ENCODE results near the gene LPCAT1. TPM values are rescaled to one million over a fixed set of nuclear protein-coding genes. Genes with fewer than 3 reads are reported as not detected.

Gene LPCAT1
- total and polyA plus RNA-seq, 2 of the 13 experiments (the other 11 are each of a cell fraction or from before 2014, with no cell fraction given), result 29.8 to 90.6 TPM

DNA sequence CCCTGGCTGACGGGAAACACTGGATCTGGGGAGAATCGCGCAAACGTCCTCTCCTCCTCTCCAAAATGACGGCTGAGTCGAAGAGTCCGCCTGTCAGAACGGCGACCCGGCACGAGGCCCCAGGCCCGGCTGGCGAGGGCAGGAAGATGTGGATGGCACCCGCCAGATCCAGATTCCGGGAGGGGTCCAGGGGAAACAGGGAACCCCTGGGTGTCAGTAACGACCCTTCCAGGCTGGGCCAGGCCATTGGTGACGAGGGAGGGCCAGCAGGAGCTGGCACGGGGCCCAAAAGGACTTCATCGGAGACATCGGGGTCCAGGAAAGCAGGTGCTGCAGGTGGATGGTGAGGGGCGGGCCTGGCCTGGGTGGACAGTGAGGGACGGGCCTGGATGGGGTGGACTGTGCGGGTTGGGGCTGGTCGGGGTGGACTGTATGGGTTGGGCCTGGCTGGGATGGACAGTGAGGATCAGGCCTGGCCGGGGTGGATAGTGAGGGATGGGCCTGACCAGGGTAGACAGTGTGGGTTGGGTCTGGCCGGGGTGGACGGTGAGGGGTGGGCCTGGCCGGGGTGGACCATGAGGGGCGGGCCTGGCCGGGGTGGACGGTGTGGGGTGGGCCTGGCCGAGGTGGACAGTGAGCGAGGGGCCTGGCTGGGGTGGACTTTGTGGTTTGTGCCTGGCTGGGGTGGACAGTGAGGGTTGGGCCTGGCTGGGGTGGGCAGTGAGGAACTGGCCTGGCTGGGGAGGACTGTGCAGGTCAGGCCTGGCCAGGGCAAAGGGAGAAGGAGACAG is 92.5 kb downstream of the LPCAT1 start (continued):
- TF ChIP-seq, protein P1, sequence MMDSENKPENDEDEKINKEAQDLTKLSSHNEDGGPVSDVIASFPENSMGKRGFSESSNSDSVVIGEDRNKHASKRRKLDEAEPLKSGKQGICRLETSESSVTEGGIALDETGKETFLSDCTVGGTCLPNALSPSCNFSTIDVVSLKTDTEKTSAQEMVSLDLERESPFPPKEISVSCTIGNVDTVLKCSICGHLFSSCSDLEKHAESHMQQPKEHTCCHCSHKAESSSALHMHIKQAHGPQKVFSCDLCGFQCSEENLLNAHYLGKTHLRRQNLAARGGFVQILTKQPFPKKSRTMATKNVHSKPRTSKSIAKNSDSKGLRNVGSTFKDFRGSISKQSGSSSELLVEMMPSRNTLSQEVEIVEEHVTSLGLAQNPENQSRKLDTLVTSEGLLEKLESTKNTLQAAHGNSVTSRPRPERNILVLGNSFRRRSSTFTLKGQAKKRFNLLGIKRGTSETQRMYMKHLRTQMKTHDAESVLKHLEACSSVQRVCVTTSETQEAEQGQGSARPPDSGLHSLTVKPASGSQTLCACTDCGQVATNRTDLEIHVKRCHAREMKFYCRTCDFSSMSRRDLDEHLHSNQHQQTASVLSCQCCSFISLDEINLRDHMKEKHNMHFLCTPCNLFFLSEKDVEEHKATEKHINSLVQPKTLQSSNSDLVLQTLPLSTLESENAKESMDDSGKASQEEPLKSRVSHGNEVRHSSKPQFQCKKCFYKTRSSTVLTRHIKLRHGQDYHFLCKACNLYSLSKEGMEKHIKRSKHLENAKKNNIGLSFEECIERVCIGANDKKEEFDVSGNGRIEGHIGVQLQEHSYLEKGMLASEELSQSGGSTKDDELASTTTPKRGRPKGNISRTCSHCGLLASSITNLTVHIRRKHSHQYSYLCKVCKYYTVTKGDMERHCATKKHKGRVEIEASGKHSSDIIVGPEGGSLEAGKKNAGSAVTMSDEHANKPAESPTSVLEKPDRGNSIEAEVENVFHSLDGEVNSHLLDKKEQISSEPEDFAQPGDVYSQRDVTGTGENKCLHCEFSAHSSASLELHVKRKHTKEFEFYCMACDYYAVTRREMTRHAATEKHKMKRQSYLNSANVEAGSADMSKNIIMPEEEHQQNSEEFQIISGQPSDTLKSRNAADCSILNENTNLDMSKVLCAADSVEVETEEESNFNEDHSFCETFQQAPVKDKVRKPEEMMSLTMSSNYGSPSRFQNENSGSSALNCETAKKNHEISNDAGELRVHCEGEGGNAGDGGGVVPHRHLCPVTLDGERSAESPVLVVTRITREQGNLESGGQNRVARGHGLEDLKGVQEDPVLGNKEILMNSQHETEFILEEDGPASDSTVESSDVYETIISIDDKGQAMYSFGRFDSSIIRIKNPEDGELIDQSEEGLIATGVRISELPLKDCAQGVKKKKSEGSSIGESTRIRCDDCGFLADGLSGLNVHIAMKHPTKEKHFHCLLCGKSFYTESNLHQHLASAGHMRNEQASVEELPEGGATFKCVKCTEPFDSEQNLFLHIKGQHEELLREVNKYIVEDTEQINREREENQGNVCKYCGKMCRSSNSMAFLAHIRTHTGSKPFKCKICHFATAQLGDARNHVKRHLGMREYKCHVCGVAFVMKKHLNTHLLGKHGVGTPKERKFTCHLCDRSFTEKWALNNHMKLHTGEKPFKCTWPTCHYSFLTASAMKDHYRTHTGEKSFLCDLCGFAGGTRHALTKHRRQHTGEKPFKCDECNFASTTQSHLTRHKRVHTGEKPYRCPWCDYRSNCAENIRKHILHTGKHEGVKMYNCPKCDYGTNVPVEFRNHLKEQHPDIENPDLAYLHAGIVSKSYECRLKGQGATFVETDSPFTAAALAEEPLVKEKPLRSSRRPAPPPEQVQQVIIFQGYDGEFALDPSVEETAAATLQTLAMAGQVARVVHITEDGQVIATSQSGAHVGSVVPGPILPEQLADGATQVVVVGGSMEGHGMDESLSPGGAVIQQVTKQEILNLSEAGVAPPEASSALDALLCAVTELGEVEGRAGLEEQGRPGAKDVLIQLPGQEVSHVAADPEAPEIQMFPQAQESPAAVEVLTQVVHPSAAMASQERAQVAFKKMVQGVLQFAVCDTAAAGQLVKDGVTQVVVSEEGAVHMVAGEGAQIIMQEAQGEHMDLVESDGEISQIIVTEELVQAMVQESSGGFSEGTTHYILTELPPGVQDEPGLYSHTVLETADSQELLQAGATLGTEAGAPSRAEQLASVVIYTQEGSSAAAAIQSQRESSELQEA (CRISPR knock-in tag; IDR thresholded peaks at IDR 0.05; ENCODE audit: not compliant biosample characterization), result no peak
- no peak for TF ChIP-seq AGO2 (optimal IDR thresholded peaks at IDR 0.05; ENCODE audit: low read depth, low read length)

Data from HepG2 (cell line).